WTC11 (cell line): ENCODE measurements around the gene SLC20A1. TPM values are rescaled to one million over a fixed set of nuclear protein-coding genes. Genes with fewer than 3 reads are reported as not detected.

Source experiments
- ATAC-seq: fragments of 200-7000 bp; cut with Tn5 transposase; 2 replicates; pipeline ENCODE4 v1.10.0; 2021; ENCODE audit warnings: mild to moderate bottlenecking, moderate library complexity
- CTCF ChIA-PET: fragments of 300-600 bp; sonication (Branson Sonifier 250); formaldehyde crosslinking; loops from one replicate; lab custom pipeline; 2021; ENCODE audit warnings: antibody characterized with exemption; lab: Charles Lee
- POLR2A ChIA-PET: fragments of 350-600 bp; sonication (Branson Sonifier 250); formaldehyde crosslinking; loops from one replicate; lab custom pipeline; 2021; ENCODE audit warnings: antibody characterized with exemption; lab: Charles Lee
- DNase-seq: peaks from one replicate; pipeline ENCODE4 v3.0.0; 2021; ENCODE audit warnings: low spot score
- H3K27ac Mint-ChIP-seq: 2 replicates; pipeline ENCODE4 v1.8.0; 2021; ENCODE audit warnings: mixed read lengths
- H3K27me3 Mint-ChIP-seq: 2 replicates; pipeline ENCODE4 v1.8.0; 2021; ENCODE audit warnings: low read depth, mild to moderate bottlenecking, moderate library complexity, mixed read lengths
- H3K36me3 Mint-ChIP-seq: 2 replicates; pipeline ENCODE4 v1.8.0; 2021; ENCODE audit warnings: mixed read lengths
- H3K4me1 Mint-ChIP-seq: 2 replicates; pipeline ENCODE4 v1.8.0; 2022; ENCODE audit warnings: mixed read lengths
- H3K4me3 Mint-ChIP-seq: 2 replicates; pipeline ENCODE4 v1.8.0; 2021; ENCODE audit warnings: mild to moderate bottlenecking, moderate library complexity, mixed read lengths
- H3K9me3 Mint-ChIP-seq: 2 replicates; pipeline ENCODE4 v1.8.0; 2021; ENCODE audit warnings: mixed read lengths
- CREB1 ChIP-seq: sonication (generic); formaldehyde crosslinking; IDR thresholded peaks from 2 replicates; pipeline ENCODE4 v1.8.0; 2023; ENCODE audit warnings: mild to moderate bottlenecking, missing genetic modification reagents
- ESRRA ChIP-seq: sonication (generic); formaldehyde crosslinking; IDR thresholded peaks from 2 replicates; pipeline ENCODE4 v1.8.1; 2022; ENCODE audit warnings: mild to moderate bottlenecking, missing genetic modification reagents, borderline replicate concordance
- ETV6 ChIP-seq: sonication (generic); formaldehyde crosslinking; IDR thresholded peaks from 2 replicates; pipeline ENCODE4 v1.8.1; 2022; ENCODE audit warnings: mild to moderate bottlenecking, missing genetic modification reagents
- FOXK1 ChIP-seq: sonication (generic); formaldehyde crosslinking; IDR thresholded peaks from 2 replicates; pipeline ENCODE4 v1.8.0; 2022; ENCODE audit warnings: mild to moderate bottlenecking, moderate library complexity, missing genetic modification reagents
- GTF2I ChIP-seq: fragments of 250-450 bp; sonication (Bioruptor Pico); conservative IDR thresholded peaks from 2 replicates; pipeline ENCODE4 v1.4.0; 2021; ENCODE audit warnings: mild to moderate bottlenecking
- HMGA2 ChIP-seq: fragments of 250-450 bp; sonication (Bioruptor Pico); IDR thresholded peaks from 2 replicates; pipeline ENCODE4 v1.4.0; 2021; ENCODE audit warnings: mild to moderate bottlenecking, moderate library complexity
- NR2C2 ChIP-seq: sonication (generic); formaldehyde crosslinking; IDR thresholded peaks from 2 replicates; pipeline ENCODE4 v1.8.0; 2022; ENCODE audit warnings: mild to moderate bottlenecking, missing genetic modification reagents
- PRRX2 ChIP-seq: fragments of 250-450 bp; sonication (Bioruptor Pico); IDR thresholded peaks from 2 replicates; pipeline ENCODE4 v1.8.0; 2021; ENCODE audit warnings: mild to moderate bottlenecking
- SOX15 ChIP-seq: fragments of 250-450 bp; sonication (Bioruptor Pico); IDR thresholded peaks from 2 replicates; pipeline ENCODE4 v1.9.0; 2021; ENCODE audit warnings: mild to moderate bottlenecking
- TEAD4 ChIP-seq: sonication (generic); formaldehyde crosslinking; IDR thresholded peaks from 2 replicates; pipeline ENCODE4 v1.8.0; 2022; ENCODE audit warnings: mild to moderate bottlenecking, missing genetic modification reagents
- ZNF121 ChIP-seq: sonication (generic); formaldehyde crosslinking; IDR thresholded peaks from 2 replicates; pipeline ENCODE4 v1.8.0; 2023; ENCODE audit warnings: missing genetic modification reagents
- total RNA-seq: library from RNA; stranded (reverse); gene quantifications from 3 replicates; pipeline ENCODE4 v1.2.3, GENCODE V29; 2021
- TF ChIP-seq, protein P1 (sequence below): sonication (generic); formaldehyde crosslinking; IDR thresholded peaks from 2 replicates; pipeline ENCODE4 v1.8.1; 2023; ENCODE audit warnings: mild to moderate bottlenecking, moderate library complexity, missing genetic modification reagents
- TF ChIP-seq, protein P2 (sequence below): sonication (generic); formaldehyde crosslinking; IDR thresholded peaks from 2 replicates; pipeline ENCODE4 v1.8.0; 2022; ENCODE audit warnings: missing genetic modification reagents
- TF ChIP-seq, protein P3 (sequence below): sonication (generic); formaldehyde crosslinking; conservative IDR thresholded peaks from 2 replicates; pipeline ENCODE4 v1.8.1; 2022; ENCODE audit warnings: mild to moderate bottlenecking, missing genetic modification reagents
- TF ChIP-seq, protein P4 (sequence below): sonication (generic); formaldehyde crosslinking; IDR thresholded peaks from 2 replicates; pipeline ENCODE4 v1.8.0; 2022; ENCODE audit warnings: mild to moderate bottlenecking, missing genetic modification reagents
- TF ChIP-seq, protein P5 (sequence below): fragments of 200-600 bp; IDR thresholded peaks from 2 replicates; pipeline ENCODE4 v1.8.0; 2022; ENCODE audit warnings: antibody characterized with exemption
- TF ChIP-seq, protein P6 (sequence below): sonication (generic); formaldehyde crosslinking; IDR thresholded peaks from 2 replicates; pipeline ENCODE4 v1.8.1; 2023; ENCODE audit warnings: mild to moderate bottlenecking, missing genetic modification reagents, moderate library complexity
- TF ChIP-seq, protein P7 (sequence below): fragments of 250-450 bp; sonication (Bioruptor Pico); IDR thresholded peaks from 2 replicates; pipeline ENCODE4 v1.9.0; 2021; ENCODE audit warnings: mild to moderate bottlenecking, borderline replicate concordance

The SLC20A1 gene
- total RNA-seq, 1 experiment from 2014 or later: 59.9 TPM

DNA sequence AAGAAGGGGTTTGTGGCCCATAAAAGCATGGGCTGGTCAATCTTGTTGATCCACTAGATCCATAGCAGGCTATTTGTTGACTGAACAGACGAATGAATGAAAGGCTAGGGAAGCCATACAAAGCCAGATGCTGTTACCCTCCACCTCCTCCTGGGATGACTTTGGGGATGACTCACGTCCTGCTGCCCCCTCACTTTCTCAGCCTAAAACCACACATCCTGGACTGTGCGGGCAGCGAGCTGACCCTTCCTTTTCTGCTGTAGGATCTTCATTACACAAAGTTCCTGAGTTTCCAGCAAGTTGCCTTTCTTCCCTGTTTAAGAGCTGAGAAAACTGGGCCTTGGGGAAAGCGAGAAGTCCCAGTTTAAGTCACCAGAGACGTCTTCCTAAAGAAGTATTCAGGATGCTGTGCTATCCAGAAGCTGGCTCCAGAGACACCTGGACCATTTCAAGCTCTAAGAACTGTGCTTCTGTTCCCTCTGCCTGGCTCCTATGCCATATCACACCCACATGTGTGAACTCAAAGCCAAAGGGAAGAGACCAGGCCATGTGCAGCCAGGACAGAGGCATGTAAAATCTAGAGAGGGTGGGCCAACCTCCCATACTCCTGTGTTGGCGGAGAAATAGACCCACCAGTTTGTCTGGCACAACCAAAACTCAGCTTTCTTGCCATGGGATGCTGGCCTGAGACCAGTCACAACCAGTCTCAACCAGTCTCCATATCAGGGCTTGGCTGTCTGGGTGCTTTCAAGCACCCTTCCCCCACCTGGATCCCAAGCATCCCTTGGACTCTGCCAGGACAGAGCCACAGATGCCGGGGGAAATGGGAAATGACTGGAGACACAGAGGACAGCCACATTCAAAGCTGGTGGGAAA lies 4.7 kb upstream of the SLC20A1 start:
- Mint-ChIP-seq H3K36me3 (no peaks in the 10 kb centered on the region), H3K9me3 (no peaks in the 10 kb centered on the region), H3K4me1 (peaks cover 11% of the 10 kb centered on the region), H3K4me3 (no peak overlapping the region), H3K27me3 (peaks cover 17% of the 10 kb centered on the region), H3K27ac (no peak overlapping the region)
- ATAC-seq (no peak), DNase-seq (no peak)
- POLR2A ChIA-PET: no interaction called here
- CTCF ChIA-PET: interaction anchor here (1.0 kb wide), 1 partner anchor 50 kb away, joined by 3 read pairs; no protein-coding TSS in a partner anchor
- TF ChIP-seq NR2C2 (CRISPR knock-in tag): no peak
- TF ChIP-seq, protein P1, sequence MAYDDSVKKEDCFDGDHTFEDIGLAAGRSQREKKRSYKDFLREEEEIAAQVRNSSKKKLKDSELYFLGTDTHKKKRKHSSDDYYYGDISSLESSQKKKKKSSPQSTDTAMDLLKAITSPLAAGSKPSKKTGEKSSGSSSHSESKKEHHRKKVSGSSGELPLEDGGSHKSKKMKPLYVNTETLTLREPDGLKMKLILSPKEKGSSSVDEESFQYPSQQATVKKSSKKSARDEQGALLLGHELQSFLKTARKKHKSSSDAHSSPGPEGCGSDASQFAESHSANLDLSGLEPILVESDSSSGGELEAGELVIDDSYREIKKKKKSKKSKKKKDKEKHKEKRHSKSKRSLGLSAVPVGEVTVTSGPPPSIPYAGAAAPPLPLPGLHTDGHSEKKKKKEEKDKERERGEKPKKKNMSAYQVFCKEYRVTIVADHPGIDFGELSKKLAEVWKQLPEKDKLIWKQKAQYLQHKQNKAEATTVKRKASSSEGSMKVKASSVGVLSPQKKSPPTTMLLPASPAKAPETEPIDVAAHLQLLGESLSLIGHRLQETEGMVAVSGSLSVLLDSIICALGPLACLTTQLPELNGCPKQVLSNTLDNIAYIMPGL (CRISPR knock-in tag): no peak
- no peak for TF ChIP-seq PRRX2 (CRISPR knock-in tag)
- TF ChIP-seq FOXK1 (CRISPR knock-in tag): no peak
- TF ChIP-seq, protein P2, sequence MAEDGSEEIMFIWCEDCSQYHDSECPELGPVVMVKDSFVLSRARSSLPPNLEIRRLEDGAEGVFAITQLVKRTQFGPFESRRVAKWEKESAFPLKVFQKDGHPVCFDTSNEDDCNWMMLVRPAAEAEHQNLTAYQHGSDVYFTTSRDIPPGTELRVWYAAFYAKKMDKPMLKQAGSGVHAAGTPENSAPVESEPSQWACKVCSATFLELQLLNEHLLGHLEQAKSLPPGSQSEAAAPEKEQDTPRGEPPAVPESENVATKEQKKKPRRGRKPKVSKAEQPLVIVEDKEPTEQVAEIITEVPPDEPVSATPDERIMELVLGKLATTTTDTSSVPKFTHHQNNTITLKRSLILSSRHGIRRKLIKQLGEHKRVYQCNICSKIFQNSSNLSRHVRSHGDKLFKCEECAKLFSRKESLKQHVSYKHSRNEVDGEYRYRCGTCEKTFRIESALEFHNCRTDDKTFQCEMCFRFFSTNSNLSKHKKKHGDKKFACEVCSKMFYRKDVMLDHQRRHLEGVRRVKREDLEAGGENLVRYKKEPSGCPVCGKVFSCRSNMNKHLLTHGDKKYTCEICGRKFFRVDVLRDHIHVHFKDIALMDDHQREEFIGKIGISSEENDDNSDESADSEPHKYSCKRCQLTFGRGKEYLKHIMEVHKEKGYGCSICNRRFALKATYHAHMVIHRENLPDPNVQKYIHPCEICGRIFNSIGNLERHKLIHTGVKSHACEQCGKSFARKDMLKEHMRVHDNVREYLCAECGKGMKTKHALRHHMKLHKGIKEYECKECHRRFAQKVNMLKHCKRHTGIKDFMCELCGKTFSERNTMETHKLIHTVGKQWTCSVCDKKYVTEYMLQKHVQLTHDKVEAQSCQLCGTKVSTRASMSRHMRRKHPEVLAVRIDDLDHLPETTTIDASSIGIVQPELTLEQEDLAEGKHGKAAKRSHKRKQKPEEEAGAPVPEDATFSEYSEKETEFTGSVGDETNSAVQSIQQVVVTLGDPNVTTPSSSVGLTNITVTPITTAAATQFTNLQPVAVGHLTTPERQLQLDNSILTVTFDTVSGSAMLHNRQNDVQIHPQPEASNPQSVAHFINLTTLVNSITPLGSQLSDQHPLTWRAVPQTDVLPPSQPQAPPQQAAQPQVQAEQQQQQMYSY: no peak
- TF ChIP-seq, protein P3, sequence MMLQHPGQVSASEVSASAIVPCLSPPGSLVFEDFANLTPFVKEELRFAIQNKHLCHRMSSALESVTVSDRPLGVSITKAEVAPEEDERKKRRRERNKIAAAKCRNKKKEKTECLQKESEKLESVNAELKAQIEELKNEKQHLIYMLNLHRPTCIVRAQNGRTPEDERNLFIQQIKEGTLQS: no peak
- TF ChIP-seq, protein P4, sequence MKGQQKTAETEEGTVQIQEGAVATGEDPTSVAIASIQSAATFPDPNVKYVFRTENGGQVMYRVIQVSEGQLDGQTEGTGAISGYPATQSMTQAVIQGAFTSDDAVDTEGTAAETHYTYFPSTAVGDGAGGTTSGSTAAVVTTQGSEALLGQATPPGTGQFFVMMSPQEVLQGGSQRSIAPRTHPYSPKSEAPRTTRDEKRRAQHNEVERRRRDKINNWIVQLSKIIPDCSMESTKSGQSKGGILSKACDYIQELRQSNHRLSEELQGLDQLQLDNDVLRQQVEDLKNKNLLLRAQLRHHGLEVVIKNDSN: no peak
- TF ChIP-seq GTF2I (CRISPR knock-in tag): no peak
- TF ChIP-seq SOX15 (CRISPR knock-in tag): no peak
- no peak for TF ChIP-seq CREB1
- TF ChIP-seq HMGA2 (CRISPR knock-in tag): no peak
- no peak for TF ChIP-seq ETV6
- TF ChIP-seq TEAD4 (CRISPR knock-in tag): no peak
- TF ChIP-seq, protein P5, sequence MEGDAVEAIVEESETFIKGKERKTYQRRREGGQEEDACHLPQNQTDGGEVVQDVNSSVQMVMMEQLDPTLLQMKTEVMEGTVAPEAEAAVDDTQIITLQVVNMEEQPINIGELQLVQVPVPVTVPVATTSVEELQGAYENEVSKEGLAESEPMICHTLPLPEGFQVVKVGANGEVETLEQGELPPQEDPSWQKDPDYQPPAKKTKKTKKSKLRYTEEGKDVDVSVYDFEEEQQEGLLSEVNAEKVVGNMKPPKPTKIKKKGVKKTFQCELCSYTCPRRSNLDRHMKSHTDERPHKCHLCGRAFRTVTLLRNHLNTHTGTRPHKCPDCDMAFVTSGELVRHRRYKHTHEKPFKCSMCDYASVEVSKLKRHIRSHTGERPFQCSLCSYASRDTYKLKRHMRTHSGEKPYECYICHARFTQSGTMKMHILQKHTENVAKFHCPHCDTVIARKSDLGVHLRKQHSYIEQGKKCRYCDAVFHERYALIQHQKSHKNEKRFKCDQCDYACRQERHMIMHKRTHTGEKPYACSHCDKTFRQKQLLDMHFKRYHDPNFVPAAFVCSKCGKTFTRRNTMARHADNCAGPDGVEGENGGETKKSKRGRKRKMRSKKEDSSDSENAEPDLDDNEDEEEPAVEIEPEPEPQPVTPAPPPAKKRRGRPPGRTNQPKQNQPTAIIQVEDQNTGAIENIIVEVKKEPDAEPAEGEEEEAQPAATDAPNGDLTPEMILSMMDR: no peak
- no peak for TF ChIP-seq ESRRA (CRISPR knock-in tag)

DNA sequence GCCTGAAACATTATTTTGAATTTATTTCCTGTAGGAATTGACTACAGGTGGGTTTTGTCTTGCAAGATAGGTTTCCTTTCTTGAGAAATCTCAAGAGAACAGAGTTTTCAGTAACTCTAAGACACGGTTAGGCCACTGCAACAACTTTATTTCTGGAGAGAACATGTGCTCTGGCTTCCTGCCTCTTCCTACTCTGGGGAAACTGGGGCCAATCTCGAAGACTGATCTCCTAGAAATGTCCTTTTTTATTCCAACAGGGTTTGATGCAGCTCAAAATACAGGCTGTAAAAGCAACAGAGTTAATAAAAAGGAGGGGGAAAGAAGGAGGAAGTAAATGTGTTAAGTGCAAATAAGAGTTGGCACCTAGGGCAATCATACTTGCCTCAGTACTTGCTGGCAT lies 4.0 kb upstream of the SLC20A1 start:
- peaks cover 12% of the 10 kb centered on the region for H3K4me1 Mint-ChIP-seq
- H3K4me3 Mint-ChIP-seq: no peak overlapping the region
- no peak overlapping the region for H3K27ac Mint-ChIP-seq
- ATAC-seq (no peak), DNase-seq (no peak)
- no peaks in the 10 kb centered on the region for H3K9me3 Mint-ChIP-seq
- TF ChIP-seq, protein P6, sequence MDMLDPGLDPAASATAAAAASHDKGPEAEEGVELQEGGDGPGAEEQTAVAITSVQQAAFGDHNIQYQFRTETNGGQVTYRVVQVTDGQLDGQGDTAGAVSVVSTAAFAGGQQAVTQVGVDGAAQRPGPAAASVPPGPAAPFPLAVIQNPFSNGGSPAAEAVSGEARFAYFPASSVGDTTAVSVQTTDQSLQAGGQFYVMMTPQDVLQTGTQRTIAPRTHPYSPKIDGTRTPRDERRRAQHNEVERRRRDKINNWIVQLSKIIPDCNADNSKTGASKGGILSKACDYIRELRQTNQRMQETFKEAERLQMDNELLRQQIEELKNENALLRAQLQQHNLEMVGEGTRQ: no peak
- TF ChIP-seq, protein P7, sequence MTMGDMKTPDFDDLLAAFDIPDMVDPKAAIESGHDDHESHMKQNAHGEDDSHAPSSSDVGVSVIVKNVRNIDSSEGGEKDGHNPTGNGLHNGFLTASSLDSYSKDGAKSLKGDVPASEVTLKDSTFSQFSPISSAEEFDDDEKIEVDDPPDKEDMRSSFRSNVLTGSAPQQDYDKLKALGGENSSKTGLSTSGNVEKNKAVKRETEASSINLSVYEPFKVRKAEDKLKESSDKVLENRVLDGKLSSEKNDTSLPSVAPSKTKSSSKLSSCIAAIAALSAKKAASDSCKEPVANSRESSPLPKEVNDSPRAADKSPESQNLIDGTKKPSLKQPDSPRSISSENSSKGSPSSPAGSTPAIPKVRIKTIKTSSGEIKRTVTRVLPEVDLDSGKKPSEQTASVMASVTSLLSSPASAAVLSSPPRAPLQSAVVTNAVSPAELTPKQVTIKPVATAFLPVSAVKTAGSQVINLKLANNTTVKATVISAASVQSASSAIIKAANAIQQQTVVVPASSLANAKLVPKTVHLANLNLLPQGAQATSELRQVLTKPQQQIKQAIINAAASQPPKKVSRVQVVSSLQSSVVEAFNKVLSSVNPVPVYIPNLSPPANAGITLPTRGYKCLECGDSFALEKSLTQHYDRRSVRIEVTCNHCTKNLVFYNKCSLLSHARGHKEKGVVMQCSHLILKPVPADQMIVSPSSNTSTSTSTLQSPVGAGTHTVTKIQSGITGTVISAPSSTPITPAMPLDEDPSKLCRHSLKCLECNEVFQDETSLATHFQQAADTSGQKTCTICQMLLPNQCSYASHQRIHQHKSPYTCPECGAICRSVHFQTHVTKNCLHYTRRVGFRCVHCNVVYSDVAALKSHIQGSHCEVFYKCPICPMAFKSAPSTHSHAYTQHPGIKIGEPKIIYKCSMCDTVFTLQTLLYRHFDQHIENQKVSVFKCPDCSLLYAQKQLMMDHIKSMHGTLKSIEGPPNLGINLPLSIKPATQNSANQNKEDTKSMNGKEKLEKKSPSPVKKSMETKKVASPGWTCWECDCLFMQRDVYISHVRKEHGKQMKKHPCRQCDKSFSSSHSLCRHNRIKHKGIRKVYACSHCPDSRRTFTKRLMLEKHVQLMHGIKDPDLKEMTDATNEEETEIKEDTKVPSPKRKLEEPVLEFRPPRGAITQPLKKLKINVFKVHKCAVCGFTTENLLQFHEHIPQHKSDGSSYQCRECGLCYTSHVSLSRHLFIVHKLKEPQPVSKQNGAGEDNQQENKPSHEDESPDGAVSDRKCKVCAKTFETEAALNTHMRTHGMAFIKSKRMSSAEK (CRISPR knock-in tag): no peak
- TF ChIP-seq ZNF121 (CRISPR knock-in tag): no peak
- ChIA-PET POLR2A (no interaction called here), CTCF (no interaction called here)
- H3K27me3 Mint-ChIP-seq: peaks cover 17% of the 10 kb centered on the region
- H3K36me3 Mint-ChIP-seq: peaks cover under 1% of the 10 kb centered on the region; the same call in 1 of the 2 replicates
